ENCODE results near the gene TMUB2. TPM values are rescaled to one million over a fixed set of nuclear protein-coding genes. Genes with fewer than 3 reads are reported as not detected.

TMUB2 gene
- total RNA-seq, 1 experiment from 2014 or later: 25.1 TPM

- peaks cover 6 to 30% of the 10 kb centered on the region in 2 experiments; a peak in 3 of 4 replicates for H3K36me3 ChIP-seq (ENCODE audit: control insufficient read depth in 1 of 2, insufficient read depth in 2 of 2, low read length in 2 of 2)
- peaks cover 0 to 10% of the 10 kb centered on the region in 2 experiments; a peak in 1 of 4 replicates for H3K4me1 ChIP-seq (ENCODE audit: control insufficient read depth in 1 of 2, insufficient read depth in 2 of 2, low read length in 2 of 2)
- no peaks in the 10 kb centered on the region for H3K9me3 ChIP-seq (ENCODE audit: control insufficient read depth in 1 of 2, insufficient read depth in 1 of 2, low read depth in 1 of 2, low read length in 2 of 2)
- ChIA-PET POLR2A (interaction anchor here (1.2 kb wide), 1 partner anchor 17 kb away, joined by 4 read pairs; no protein-coding TSS in a partner anchor), CTCF (interaction anchor here (1.1 kb wide), 1 partner anchor 13 kb away, joined by 3 read pairs; no protein-coding TSS in a partner anchor), RAD21 (ENCODE audit: low non-redundant PET in 1 of 2, low total read pairs in 2 of 2, uncharacterized antibody in 2 of 2, unreplicated experiment in 2 of 2) (no interaction called here)
- TF ChIP-seq ZFX (IDR thresholded peaks at IDR 0.05) (no peak), JUND (IDR thresholded peaks at IDR 0.05) (no peak), SIN3A (IDR thresholded peaks at IDR 0.05; ENCODE audit: low read depth) (no peak), CTCF (IDR thresholded peaks at IDR 0.05 in 2 of 3, conservative IDR thresholded peaks at IDR 0.05 in 1 of 3; ENCODE audit: borderline replicate concordance in 1 of 3, insufficient read depth in 1 of 3, low read depth in 2 of 3, low read length in 2 of 3) (no peak), REST (IDR thresholded peaks at IDR 0.05; ENCODE audit: low read depth) (no peak), CEBPB (IDR thresholded peaks at IDR 0.05; ENCODE audit: low read depth) (no peak), SRF (IDR thresholded peaks at IDR 0.05; ENCODE audit: low read depth) (no peak)
- no peak for DNase-seq (ENCODE audit: low read depth, low spot score)
- H2AFZ ChIP-seq (ENCODE audit: low read depth, low read length, poor library complexity, severe bottlenecking): no peak overlapping the region
- no peak overlapping the region for H3K27ac ChIP-seq (ENCODE audit: low read depth, low read length)
- no peak; the same call in 1 of the 2 replicates for ATAC-seq
- H3K79me2 ChIP-seq (ENCODE audit: insufficient read depth, low read length): peaks cover 29% of the 10 kb centered on the region
- BruUV-seq (replicated peaks): no TSS peak
- intact Hi-C loops (cut with micrococcal nuclease): no loop called here
- H3K9ac ChIP-seq (ENCODE audit: low read length): no peak overlapping the region
- no peak overlapping the region for H3K4me2 ChIP-seq (ENCODE audit: low read length)
- H4K20me1 ChIP-seq (ENCODE audit: insufficient read depth): no peaks in the 10 kb centered on the region
- no peaks in the 10 kb centered on the region for H3K27me3 ChIP-seq (ENCODE audit: insufficient read depth, low read length)
- H3K9me2 ChIP-seq (ENCODE audit: insufficient read depth): no peaks in the 10 kb centered on the region
- no peak overlapping the region for H3K4me3 ChIP-seq (replicated peaks in 1 of 2; ENCODE audit: low read depth in 1 of 2, low read length in 2 of 2)
These were observed 31.3 kb upstream of the TMUB2 start for GRCh38 chr17:44155488-44155887.
